HepG2 (cell line): ENCODE data around the gene RNASE11. TPM values are rescaled to one million over a fixed set of nuclear protein-coding genes. Genes with fewer than 3 reads are reported as not detected.

Experiments
- FOXA1 ChIP-seq, 2 experiments: fragments of 450-650 bp in 1 of 2; sonication (generic) in 1 of 2; formaldehyde crosslinking in 1 of 2; IDR thresholded peaks; 2 replicates each; pipeline versions ENCODE4 v1.4.0 to v1.6.1; 2016 to 2020; ENCODE audit warnings: missing genetic modification reagents in 1 of 2
- FOXA3 ChIP-seq: IDR thresholded peaks from 2 replicates; pipeline ENCODE4 v1.6.1; 2016; ENCODE audit warnings: missing genetic modification reagents, missing compliant biosample characterization
- FOXP1 ChIP-seq, 2 experiments: fragments of 450-650 bp in 1 of 2; IDR thresholded peaks; 2 replicates each; pipeline ENCODE4 v1.6.1; 2017 to 2018; ENCODE audit warnings: antibody characterized with exemption in 1 of 2
- KLF15 ChIP-seq: sonication (generic); formaldehyde crosslinking; IDR thresholded peaks from 2 replicates; pipeline ENCODE4 v1.8.1; 2023; ENCODE audit warnings: borderline replicate concordance, mild to moderate bottlenecking, inconsistent platforms, missing genetic modification reagents, mixed read lengths
- MIER3 ChIP-seq: IDR thresholded peaks from 2 replicates; pipeline ENCODE4 v1.6.1; 2016; ENCODE audit warnings: missing compliant biosample characterization, borderline replicate concordance
- NKX3-1 ChIP-seq: sonication (generic); formaldehyde crosslinking; IDR thresholded peaks from 2 replicates; pipeline ENCODE4 v1.5.0; 2020; ENCODE audit warnings: missing genetic modification reagents
- PHF20 ChIP-seq: sonication (generic); formaldehyde crosslinking; IDR thresholded peaks from 2 replicates; pipeline ENCODE4 v1.5.0; 2020; ENCODE audit warnings: mild to moderate bottlenecking, missing genetic modification reagents
- SALL1 ChIP-seq: sonication (generic); formaldehyde crosslinking; IDR thresholded peaks from 2 replicates; pipeline ENCODE4 v1.8.0; 2022; ENCODE audit warnings: mild to moderate bottlenecking, missing genetic modification reagents
- SNAI1 ChIP-seq: sonication (generic); formaldehyde crosslinking; IDR thresholded peaks from 2 replicates; pipeline ENCODE4 v1.5.0; 2020; ENCODE audit warnings: mild to moderate bottlenecking, missing genetic modification reagents, borderline replicate concordance
- ZEB1 ChIP-seq: IDR thresholded peaks from 2 replicates; pipeline ENCODE4 v1.6.1; 2012; ENCODE audit warnings: mild to moderate bottlenecking, low read depth, inconsistent platforms; ENCODE audit not compliant: insufficient replicate concordance
- ZNF7 ChIP-seq: IDR thresholded peaks from 2 replicates; pipeline ENCODE4 v1.6.1; 2016; ENCODE audit warnings: missing biosample characterization, missing genetic modification reagents
- ZNF772 ChIP-seq: sonication (generic); formaldehyde crosslinking; IDR thresholded peaks from 2 replicates; pipeline ENCODE4 v1.5.0; 2020; ENCODE audit warnings: mild to moderate bottlenecking, missing genetic modification reagents
- polyA plus RNA-seq, 8 experiments: library from polyadenylated mRNA; depleted of rRNA in 3 of 8; stranded (reverse) in 7 of 8; unstranded in 1 of 8; fragments of >200 nt; fragmentation: Illumina TruSeq in 4 of 8; extraction: Trizol in 4 of 8; gene quantifications; 2 replicates each; pipeline versions ENCODE4 v1.2.1 to v1.2.3, GENCODE V29; 2011 to 2016; ENCODE audit warnings: low read depth in 4 of 8, missing spikeins in 1 of 8, mixed read lengths in 1 of 8; ENCODE audit not compliant: insufficient read depth in 1 of 8
- total RNA-seq, 5 experiments: library from RNA; depleted of rRNA; stranded (reverse); fragments of >200 nt; fragmentation: Illumina TruSeq; extraction: Trizol; gene quantifications; 2 replicates each; pipeline ENCODE4 v1.2.3, GENCODE V29; 2016; ENCODE audit warnings: low read depth in 1 of 5
- TF ChIP-seq, protein P1 (sequence below), 2 experiments: fragments of 450-650 bp in 1 of 2; sonication (generic) in 1 of 2; formaldehyde crosslinking in 1 of 2; IDR thresholded peaks; 2 replicates each; pipeline versions ENCODE4 v1.6.1 to v1.8.0; 2016 to 2022; ENCODE audit warnings: antibody characterized with exemption in 1 of 2, mild to moderate bottlenecking in 1 of 2, missing genetic modification reagents in 1 of 2
- TF ChIP-seq, protein P2 (sequence below): sonication (generic); formaldehyde crosslinking; IDR thresholded peaks from 2 replicates; pipeline ENCODE4 v1.9.0; 2022; ENCODE audit warnings: low read depth, missing genetic modification reagents
- TF ChIP-seq, protein P3 (sequence below): sonication (generic); formaldehyde crosslinking; IDR thresholded peaks from 2 replicates; pipeline ENCODE4 v1.4.0; 2020; ENCODE audit warnings: missing genetic modification reagents, borderline replicate concordance

RNASE11 gene
- total and polyA plus RNA-seq, 2 of the 13 experiments (the other 11 are each of a cell fraction or from before 2014, with no cell fraction given), result not detected

DNA sequence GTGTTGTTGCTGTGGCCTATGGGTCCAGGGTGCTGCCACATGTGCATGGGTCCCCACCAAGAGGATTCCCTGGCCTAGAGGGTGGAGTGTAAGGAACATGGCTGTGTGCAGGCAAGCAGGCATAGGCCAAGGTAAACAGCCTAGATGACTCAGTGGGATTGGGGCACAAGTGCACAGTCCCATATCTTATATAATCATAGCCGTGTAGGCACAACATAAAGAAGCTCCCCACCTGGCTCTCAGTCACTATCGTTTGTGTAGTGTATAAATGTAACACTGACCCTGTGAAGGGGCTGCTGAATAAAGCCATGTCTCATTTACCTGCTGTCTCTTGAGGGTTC, 19.1 kb upstream of the RNASE11 start (continued):
- TF ChIP-seq, protein P1, sequence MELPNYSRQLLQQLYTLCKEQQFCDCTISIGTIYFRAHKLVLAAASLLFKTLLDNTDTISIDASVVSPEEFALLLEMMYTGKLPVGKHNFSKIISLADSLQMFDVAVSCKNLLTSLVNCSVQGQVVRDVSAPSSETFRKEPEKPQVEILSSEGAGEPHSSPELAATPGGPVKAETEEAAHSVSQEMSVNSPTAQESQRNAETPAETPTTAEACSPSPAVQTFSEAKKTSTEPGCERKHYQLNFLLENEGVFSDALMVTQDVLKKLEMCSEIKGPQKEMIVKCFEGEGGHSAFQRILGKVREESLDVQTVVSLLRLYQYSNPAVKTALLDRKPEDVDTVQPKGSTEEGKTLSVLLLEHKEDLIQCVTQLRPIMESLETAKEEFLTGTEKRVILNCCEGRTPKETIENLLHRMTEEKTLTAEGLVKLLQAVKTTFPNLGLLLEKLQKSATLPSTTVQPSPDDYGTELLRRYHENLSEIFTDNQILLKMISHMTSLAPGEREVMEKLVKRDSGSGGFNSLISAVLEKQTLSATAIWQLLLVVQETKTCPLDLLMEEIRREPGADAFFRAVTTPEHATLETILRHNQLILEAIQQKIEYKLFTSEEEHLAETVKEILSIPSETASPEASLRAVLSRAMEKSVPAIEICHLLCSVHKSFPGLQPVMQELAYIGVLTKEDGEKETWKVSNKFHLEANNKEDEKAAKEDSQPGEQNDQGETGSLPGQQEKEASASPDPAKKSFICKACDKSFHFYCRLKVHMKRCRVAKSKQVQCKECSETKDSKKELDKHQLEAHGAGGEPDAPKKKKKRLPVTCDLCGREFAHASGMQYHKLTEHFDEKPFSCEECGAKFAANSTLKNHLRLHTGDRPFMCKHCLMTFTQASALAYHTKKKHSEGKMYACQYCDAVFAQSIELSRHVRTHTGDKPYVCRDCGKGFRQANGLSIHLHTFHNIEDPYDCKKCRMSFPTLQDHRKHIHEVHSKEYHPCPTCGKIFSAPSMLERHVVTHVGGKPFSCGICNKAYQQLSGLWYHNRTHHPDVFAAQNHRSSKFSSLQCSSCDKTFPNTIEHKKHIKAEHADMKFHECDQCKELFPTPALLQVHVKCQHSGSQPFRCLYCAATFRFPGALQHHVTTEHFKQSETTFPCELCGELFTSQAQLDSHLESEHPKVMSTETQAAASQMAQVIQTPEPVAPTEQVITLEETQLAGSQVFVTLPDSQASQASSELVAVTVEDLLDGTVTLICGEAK (IDR thresholded peaks at IDR 0.05), result no peak
- TF ChIP-seq, protein P1 (CRISPR knock-in tag; IDR thresholded peaks at IDR 0.05), result 0 out of 2 replicates have a peak, but pooled peaks have one; percentile 28
- TF ChIP-seq FOXA1 (IDR thresholded peaks at IDR 0.05) (no peak), FOXA1 (CRISPR knock-in tag; IDR thresholded peaks at IDR 0.05) (peak; percentile 59; the same call in 1 of the 2 replicates), PHF20 (peak; percentile 55), KLF15 (CRISPR knock-in tag) (no peak), FOXP1 (IDR thresholded peaks at IDR 0.05) (no peak), FOXP1 (CRISPR knock-in tag; IDR thresholded peaks at IDR 0.05) (0 out of 2 replicates have a peak, but pooled peaks have one; percentile 39), ZNF772 (peak; percentile 49; the same call in 1 of the 2 replicates), NKX3-1 (CRISPR knock-in tag) (no peak), ZNF7 (peak; percentile 65; the same call in 1 of the 2 replicates), MIER3 (CRISPR knock-in tag) (no peak), SALL1 (CRISPR knock-in tag) (peak; percentile 34; the same call in 1 of the 2 replicates), ZEB1 (no peak), SNAI1 (CRISPR knock-in tag) (no peak), FOXA3 (peak; percentile 80)
- TF ChIP-seq, protein P2, sequence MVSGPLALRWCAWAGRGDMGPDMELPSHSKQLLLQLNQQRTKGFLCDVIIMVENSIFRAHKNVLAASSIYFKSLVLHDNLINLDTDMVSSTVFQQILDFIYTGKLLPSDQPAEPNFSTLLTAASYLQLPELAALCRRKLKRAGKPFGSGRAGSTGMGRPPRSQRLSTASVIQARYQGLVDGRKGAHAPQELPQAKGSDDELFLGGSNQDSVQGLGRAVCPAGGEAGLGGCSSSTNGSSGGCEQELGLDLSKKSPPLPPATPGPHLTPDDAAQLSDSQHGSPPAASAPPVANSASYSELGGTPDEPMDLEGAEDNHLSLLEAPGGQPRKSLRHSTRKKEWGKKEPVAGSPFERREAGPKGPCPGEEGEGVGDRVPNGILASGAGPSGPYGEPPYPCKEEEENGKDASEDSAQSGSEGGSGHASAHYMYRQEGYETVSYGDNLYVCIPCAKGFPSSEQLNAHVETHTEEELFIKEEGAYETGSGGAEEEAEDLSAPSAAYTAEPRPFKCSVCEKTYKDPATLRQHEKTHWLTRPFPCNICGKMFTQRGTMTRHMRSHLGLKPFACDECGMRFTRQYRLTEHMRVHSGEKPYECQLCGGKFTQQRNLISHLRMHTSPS (CRISPR knock-in tag), result no peak
- TF ChIP-seq, protein P3, sequence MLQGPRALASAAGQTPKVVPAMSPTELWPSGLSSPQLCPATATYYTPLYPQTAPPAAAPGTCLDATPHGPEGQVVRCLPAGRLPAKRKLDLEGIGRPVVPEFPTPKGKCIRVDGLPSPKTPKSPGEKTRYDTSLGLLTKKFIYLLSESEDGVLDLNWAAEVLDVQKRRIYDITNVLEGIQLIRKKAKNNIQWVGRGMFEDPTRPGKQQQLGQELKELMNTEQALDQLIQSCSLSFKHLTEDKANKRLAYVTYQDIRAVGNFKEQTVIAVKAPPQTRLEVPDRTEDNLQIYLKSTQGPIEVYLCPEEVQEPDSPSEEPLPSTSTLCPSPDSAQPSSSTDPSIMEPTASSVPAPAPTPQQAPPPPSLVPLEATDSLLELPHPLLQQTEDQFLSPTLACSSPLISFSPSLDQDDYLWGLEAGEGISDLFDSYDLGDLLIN (CRISPR knock-in tag), result no peak
